ENCODE measurements around the gene IL1R2.
"Not testable (repeated sequence)": the region's sequence is repeated elsewhere in the genome, so short reads cannot be mapped to it uniquely, and the experiment has no call there.

IL1R2 gene

GRCh38 chr2:102061286-102061699 is 69.5 kb downstream of the IL1R2 start:
- no peak for DNase-seq (ENCODE audit: low read depth in 2 of 2)

DNA sequence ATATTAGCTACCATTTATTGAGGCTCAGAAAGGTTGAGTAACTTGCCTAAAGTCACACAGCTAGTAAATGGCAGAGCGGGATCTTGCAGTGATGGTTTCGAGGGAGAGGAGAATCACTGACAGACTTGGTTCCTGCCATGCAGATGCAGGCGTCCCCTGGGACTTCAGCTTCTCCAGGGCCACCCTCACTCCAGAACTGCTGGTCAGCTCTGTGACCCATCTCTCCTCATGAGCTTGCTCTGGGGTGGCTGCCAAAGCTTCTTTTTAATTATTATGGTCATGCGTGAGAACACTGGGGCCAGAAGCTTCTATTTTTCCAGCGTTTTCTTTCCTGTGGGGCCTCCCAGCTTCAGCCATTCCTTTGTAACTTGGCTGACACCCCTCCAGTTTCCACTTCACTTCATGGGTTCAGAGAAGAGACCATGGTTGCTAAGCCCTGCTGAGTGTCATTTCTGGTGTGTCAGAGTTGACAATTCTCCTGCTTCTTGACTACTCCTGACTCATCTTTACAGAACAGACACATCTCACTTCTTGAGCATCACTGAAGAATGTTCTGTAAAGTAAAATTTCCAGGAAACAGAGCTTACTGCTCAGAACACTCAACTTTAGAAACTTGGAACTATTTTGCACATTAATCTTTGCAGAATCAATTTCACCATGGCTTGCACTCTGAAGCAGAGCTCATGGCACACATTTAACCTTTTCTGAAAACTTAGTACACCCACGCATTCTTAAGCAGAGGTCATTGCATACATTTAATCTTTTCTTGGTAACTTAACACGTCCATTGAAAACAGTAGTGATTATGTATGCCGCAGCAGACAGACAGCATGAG is 70.4 kb downstream of the IL1R2 start:
- DNase-seq (ENCODE audit: low read depth in 2 of 2): no peak

DNA sequence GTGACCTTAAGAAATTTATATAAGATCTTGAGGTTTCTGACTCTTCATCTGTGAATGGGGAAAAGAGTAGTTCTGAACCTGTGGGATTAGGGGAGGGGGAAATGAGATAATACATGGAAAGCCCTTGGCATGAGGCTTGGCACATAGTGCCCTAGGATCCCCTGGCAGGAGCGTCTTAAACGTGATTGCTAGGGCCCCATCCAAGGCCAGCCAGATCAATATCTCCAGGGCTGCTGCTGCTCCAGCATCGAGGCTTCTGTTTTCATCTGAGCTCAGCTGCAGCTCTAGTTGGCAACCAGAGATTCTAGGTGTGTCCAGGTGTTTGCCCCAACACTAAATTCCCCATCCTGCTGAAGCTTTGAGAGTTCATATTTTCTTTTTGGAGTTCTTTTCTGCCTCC is 71.0 kb downstream of the IL1R2 start:
- DNase-seq (ENCODE audit: low read depth in 2 of 2): no peak

GRCh38 chr2:102063487-102063911 is 71.7 kb downstream of the IL1R2 start:
- DNase-seq (ENCODE audit: low read depth in 2 of 2): no peak

DNA sequence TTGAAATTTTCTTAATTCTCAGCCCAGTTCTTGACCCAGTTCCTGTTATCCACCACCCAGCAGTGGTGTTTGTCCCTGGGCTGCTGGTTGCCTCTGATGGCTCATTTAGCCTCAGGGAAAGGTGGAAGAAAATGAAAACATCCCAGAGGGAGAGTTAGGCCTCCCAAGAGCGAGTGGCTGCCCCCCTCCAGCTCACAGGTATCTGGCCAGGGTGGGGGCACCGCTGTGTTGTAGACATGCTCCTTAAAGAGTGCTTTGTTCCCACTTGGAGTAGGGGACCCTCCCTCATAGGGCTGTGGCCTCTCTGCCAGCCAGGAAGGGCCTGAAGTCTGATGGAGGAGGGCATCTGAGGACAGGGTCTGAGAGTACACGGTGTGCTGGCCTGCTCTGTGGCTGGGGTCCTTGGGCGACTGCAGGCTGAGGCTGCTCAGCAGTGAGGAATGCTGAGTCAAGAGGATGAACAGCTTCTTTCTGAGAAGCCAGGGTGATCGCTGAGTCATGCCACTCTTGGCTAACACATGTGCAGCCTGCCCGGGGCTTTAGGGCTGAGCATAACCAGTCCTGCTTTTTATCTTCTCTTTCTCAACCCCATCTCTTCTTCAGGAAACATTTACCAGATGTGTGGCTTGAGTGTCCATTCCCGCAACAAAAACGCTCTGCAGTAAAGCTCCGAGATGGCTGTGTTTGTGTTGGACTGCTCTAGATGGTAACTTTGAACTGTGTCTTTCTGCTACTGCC is 72.3 kb downstream of the IL1R2 start:
- DNase-seq (ENCODE audit: low read depth in 2 of 2): peak; percentile 35

GRCh38 chr2:102064679-102065674 is 73.2 kb downstream of the IL1R2 start:
- no peak for DNase-seq (ENCODE audit: low read depth in 2 of 2)

- no peak for DNase-seq (ENCODE audit: low read depth in 2 of 2)
Measured at GRCh38 chr2:102065675-102066252, 74.0 kb downstream of the IL1R2 start.

DNA sequence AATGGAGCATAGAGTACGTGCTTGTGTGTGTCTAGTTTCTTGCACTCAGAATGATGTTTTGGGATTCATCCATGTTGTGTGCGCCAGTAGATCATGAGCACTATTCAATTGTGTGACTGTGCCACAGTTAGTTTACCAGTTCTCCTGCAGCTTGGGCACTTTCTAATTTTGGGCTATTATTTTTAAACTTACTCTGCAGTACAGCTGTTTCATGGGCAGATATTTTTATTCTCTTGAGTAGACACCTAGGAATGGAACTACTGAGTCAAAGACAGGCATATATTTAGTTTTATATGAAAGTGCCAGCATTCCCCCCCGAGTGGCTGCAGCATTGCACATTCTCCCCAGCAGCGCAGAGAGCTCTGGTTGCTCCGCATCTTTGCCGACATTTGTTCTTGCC is 74.8 kb downstream of the IL1R2 start:
- DNase-seq (ENCODE audit: low read depth in 2 of 2): no peak

DNA sequence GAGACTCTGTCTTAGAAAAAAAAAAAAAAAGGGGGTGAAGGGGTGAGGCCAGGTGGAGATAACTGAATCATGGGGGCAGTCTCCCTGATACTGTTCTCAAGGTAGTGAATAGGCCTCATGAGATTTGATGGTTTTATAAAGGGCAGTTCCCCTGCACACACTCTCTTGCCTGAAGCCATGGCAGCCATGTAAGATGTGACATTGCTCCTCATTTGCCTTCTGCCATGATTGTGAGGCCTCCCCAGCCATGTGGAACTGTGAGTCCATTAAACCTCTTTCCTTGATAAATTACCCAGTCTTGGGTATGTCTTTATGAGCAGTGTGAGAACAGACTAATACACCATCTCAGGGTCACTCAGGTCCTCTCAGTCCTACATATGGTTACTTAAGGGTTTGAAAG is 76.4 kb downstream of the IL1R2 start:
- DNase-seq (ENCODE audit: low read depth in 2 of 2): not testable (repeated sequence)

GRCh38 chr2:102069311-102069974 is 77.7 kb downstream of the IL1R2 start:
- no peak for DNase-seq (ENCODE audit: low read depth in 2 of 2)

DNA sequence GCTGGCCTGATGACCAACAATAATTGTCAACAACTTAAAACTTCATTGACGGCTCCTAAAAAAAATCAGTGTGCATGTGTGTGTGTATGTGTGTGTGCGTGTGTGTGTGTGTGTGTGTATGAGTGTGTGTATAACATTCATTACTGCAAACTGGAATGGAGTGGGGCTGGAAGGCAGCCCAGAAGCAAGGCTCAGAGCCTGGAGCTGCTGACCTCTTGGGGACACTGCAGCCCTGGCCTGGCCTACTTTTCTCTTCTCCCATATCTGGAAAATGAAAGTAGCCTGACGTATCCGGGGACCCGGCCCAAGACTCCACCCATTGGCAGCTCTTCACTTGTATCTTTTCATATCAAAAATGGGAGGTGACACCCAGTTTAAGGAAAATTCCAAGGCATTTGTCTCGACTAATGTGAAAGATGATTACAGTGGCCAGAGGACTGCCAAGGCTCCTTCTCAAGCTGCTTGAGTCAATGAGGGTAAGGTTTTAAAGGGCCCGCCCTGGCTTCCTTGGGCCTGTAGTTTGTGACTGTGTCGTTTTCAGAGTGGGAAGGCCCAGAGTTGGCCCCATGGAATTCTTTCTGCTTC is 78.4 kb downstream of the IL1R2 start:
- no peak for DNase-seq (ENCODE audit: low read depth in 2 of 2)

DNA sequence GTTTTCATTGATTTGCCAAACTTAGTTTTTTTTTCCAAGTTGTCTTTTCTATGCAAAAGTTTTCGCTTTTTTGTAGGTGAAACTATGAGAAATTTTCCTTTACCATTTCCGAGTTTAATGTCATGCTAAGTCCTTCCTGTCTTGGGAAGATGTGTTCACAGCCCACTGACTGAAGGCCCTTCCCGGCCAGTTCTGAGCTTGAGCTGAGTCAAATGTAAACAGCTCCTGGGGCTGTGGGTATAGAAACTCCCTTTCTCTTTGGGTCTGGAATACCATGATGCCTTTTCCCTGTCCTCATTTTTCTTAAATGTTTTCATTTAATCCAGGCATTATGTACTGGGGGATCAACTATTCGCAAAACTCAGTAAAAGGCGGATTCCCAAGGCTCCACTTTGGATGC is 81.0 kb downstream of the IL1R2 start:
- DNase-seq (ENCODE audit: low read depth in 2 of 2): no peak

DNA sequence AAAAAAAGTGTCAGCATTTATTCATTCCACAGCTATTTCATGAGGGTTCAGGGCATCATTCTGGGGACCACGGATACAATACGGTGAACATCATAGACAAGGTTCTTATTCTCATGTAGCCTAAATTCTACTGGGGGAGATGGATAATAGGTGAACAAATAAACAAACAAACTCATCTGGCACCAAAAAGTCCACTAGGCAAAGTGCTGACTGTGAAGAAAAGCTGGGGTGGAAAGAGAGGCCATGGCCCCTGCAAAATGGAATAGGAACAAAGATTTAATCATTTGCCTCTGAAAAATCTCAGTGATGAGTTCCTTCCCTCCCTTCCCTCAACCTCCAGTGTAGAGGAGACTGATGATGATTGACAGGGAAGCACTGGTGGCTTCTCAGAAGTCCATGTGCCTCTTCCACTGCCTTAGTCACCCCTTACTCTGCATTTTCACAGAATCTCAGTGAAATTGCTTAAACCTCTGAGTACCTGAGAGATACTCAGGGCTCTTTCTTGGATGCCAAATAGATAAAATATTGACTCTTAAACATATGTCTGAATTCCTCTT is 81.5 kb downstream of the IL1R2 start:
- no peak for DNase-seq (ENCODE audit: low read depth in 2 of 2)

DNA sequence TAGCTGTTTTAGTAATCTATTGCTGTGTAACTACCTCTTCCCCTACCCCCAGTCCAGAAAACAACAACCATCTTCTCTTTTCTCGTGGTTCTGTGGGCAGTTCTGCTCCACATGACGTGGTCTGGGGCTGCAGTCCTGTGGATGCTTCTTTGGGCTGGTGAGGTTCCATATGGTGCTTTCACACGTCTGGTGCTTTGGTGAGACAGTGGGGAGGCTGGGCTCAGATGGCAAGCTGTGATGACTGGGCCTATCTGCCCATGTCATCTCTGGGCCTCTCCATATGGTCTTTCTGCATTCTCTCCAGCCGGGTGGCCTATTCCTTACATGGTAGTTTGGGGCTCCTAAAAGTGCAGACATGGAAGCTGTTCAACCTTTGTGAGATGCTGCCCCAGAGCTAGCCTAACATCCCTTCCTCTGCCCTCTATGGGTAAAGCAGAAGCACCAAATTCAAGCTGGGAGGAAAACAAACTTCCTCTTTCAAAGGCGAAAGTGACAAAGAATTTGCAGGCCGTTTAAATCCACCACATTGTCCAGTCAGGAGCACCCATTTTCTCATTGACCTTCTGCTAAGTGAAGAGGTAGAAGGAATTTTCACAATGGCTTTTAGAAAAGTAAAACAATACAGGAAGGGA is 82.5 kb downstream of the IL1R2 start:
- DNase-seq (ENCODE audit: low read depth in 2 of 2): no peak

DNA sequence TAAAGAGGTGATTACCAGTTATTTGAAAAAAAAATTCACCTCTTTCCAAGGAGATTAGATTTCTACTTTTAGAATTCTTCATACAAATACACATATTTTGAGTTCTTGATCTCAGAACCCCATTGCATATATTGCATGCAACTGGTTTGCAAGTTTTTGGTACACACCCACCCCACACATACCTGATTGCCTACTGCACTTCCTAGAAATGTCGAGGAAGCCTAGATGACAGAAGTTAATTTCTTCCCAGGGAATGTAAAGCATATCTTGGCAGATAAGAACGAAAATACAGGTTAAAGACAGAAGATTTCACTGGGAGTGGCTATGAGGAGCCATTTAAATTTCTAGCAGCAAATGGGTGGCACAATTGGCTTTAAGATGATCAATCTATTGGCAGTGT is 83.7 kb downstream of the IL1R2 start:
- DNase-seq (ENCODE audit: low read depth in 2 of 2): no peak

DNA sequence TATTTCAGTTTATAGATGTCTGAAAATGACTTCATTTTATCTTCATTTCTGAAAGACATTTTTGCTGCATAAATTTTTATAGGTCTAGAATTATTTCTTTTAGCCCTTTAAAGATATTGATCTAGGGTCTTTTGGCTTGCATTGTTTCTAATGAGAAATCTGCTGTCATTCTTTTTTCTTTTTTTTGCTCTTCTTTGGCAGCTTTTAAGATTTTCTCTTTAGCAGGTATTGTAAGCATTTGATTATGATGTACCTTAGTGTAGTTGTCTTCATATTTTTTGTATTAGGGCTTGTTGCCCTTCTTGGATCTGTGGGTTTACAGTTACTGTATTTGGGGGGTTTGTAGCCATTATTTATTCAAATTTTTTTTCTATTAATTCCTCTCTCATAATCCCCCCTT is 84.8 kb downstream of the IL1R2 start:
- DNase-seq (ENCODE audit: low read depth in 2 of 2): no peak

Measured in stimulated activated CD4-positive, alpha-beta T cell treated with anti-CD3 and anti-CD28 coated beads, Interleukin-4, amount 100 ng/mL, for 48 hours (primary cell).